Measurements from ENCODE around the gene TUBA4A.
A peak's percentile ranks its signal among the peaks of the same experiment; 100 is the strongest.
"Not testable (repeated sequence)": the region's sequence is repeated elsewhere in the genome, so short reads cannot be mapped to it uniquely, and the experiment has no call there.

TUBA4A gene

GRCh38 chr2:219266886-219267285 is 13.2 kb upstream of the TUBA4A start:
- TF ChIP-seq, protein P1, sequence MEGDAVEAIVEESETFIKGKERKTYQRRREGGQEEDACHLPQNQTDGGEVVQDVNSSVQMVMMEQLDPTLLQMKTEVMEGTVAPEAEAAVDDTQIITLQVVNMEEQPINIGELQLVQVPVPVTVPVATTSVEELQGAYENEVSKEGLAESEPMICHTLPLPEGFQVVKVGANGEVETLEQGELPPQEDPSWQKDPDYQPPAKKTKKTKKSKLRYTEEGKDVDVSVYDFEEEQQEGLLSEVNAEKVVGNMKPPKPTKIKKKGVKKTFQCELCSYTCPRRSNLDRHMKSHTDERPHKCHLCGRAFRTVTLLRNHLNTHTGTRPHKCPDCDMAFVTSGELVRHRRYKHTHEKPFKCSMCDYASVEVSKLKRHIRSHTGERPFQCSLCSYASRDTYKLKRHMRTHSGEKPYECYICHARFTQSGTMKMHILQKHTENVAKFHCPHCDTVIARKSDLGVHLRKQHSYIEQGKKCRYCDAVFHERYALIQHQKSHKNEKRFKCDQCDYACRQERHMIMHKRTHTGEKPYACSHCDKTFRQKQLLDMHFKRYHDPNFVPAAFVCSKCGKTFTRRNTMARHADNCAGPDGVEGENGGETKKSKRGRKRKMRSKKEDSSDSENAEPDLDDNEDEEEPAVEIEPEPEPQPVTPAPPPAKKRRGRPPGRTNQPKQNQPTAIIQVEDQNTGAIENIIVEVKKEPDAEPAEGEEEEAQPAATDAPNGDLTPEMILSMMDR (IDR thresholded peaks at IDR 0.05; ENCODE audit: borderline replicate concordance, insufficient read depth, low read depth, low read length): no peak
- no peak overlapping the region for H3K4me3 ChIP-seq (ENCODE audit: low read depth, low read length)

GRCh38 chr2:219266232-219266631 is 12.5 kb upstream of the TUBA4A start:
- TF ChIP-seq, protein P1 (IDR thresholded peaks at IDR 0.05; ENCODE audit: borderline replicate concordance, insufficient read depth, low read depth, low read length): no peak
- H3K4me3 ChIP-seq (ENCODE audit: low read depth, low read length): no peak overlapping the region

- no peak overlapping the region for H3K4me3 ChIP-seq (ENCODE audit: low read depth, low read length)
- TF ChIP-seq, protein P1 (IDR thresholded peaks at IDR 0.05; ENCODE audit: borderline replicate concordance, insufficient read depth, low read depth, low read length): no peak
Observed at GRCh38 chr2:219261024-219261855, 7.5 kb upstream of the TUBA4A start.

DNA sequence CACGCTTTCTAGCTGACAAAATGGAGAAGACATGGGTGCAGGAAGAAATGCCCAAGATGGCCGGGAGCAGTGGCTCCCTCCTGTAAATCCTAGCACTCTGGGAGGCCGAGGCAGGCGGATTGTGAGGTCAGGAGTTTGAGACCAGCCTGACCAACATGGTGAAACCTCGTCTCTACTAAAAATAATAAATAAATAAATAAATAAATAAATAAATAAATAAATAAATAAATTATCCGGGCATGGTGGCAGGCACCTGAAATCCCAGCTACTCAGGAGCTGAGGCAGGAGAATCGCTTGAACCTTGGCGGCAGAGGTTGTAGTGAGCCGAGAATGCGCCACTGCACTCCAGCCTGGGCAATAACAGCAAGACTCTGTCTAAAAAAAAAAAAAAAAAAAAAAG is 5.2 kb upstream of the TUBA4A start:
- H3K4me3 ChIP-seq (ENCODE audit: low read depth, low read length): not testable (repeated sequence)

DNA sequence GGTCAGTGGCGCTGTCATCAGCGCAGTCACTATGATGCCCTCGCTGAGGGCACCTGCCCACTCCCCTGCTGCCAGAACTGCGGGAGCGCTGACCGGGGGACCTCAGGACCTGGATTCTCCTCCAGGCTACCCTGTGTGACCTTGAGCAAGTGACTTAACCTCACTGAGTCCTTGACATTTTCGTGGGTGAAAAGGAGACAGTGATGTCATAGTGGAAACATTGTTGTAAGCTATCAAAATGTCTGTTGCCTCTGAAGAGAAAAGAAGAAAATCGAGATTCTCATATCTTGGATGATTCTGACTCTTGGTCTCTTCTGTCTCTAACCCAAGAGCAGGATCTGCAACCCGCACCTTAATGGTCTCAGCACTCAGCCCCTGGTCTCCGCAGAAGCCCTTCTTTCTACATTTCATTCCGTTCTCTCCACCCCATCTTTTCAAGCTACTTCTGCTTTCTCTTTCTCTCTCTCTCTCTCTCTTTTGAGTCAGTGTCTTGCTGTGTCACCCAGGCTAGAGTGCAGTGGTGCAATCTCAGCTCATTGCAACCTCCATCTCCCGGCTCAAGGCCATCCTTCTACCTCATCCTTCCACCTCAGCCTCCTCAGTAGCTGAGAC is 978 bp upstream of the TUBA4A start:
- TF ChIP-seq, protein P1 (IDR thresholded peaks at IDR 0.05; ENCODE audit: borderline replicate concordance, insufficient read depth, low read depth, low read length): no peak
- H3K4me3 ChIP-seq (ENCODE audit: low read depth, low read length): peak overlapping the region; percentile 73

DNA sequence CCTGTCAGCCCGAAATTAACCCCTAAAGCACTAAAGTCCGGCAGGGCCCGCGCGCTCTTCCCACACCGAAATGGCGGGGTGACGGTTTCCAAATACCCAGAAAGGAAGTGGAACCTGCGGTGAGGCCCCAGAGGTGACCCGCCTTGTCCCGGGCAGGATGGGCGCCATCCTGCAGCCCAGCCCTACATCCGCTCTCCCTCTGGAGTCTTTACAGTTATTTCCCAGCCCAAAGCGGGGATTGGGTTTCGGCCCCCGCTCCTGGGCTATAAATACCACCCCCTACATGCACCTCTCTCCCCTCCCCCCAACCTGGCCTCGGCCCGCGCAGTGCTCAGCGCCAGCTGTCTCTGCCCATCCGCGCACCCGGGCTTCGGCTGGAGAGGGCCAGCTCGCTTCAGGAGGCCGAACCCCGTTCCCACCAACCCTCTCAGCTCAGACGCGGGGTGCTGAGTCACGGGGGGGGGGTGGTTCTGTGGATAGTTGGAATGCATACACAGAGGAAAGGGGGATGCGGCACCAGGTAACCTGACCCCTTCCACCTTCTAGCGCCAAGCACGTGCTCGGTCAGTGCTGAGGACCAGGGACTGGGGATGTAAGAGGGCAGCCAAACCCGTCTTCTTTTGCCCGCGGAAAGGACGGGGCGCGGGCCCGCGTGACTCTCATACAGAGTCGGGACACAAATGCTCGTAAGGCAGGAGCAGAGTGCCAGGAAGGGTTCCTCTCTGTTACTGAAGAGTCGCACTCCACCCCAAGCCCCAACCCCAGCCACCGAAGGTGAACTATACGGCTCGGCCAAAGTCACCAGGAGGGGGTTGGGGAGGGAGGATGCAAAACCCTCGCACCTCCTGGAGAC is 592 bp downstream of the TUBA4A start, which contains the start of gene TUBA4B:
TSS of gene TUBA4B (plus strand) at position 344 of the 853 bp plus-strand sequence. CDS start at position 509, 165 bp downstream.
- TF ChIP-seq, protein P1 (IDR thresholded peaks at IDR 0.05; ENCODE audit: borderline replicate concordance, insufficient read depth, low read depth, low read length): 0 out of 2 replicates have a peak, but pooled peaks have one; percentile 0

DNA sequence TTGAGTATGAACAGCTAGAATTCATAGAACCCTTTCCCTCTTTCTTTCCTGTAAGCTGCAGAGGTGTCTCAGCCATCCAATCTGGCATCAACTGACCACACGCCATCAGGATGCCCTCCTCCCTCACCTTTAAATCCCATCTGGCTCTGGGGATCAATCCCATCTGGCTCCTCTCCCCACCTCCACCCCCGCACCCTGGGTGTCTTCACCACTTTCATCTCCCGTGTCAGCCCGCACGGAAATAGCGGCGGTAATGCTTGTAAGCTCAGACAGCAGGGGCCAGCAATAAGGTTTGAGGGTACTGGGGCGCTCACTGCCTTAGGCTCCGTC is 1.2 kb downstream of the TUBA4A start:
- TF ChIP-seq, protein P1 (IDR thresholded peaks at IDR 0.05; ENCODE audit: borderline replicate concordance, insufficient read depth, low read depth, low read length): no peak
- H3K4me3 ChIP-seq (ENCODE audit: low read depth, low read length): peak overlapping the region; percentile 73

More for the DNA sequence above, 592 bp downstream of the TUBA4A start, which contains the start of gene TUBA4B:
- H3K4me3 ChIP-seq (ENCODE audit: low read depth, low read length): peak within 1 kb of the TSS; percentile 73
